GM23338 (cell line): ENCODE measurements around the gene COBL. TPM values are rescaled to one million over a fixed set of nuclear protein-coding genes. Genes with fewer than 3 reads are reported as not detected.

Source experiments
- ATAC-seq: fragments of 200-7000 bp; cut with Tn5 transposase; 3 replicates; pipeline ENCODE4 v1.9.1; 2020
- DNase-seq: peaks from one replicate; pipeline ENCODE4 v3.0.0-alpha.2; 2015; ENCODE audit warnings: low spot score
- H2AFZ ChIP-seq: fragments of 200-600 bp; sonication (generic); 2 replicates; pipeline ENCODE4 v1.8.0; 2016; ENCODE audit warnings: antibody characterized with exemption, mild to moderate bottlenecking, moderate library complexity
- H3F3A ChIP-seq: fragments of 200-600 bp; sonication (generic); replicated peaks from 2 replicates; pipeline ENCODE4 v1.8.0; 2017; ENCODE audit warnings: antibody characterized with exemption, mixed run types, low read depth
- H3K27ac ChIP-seq: fragments of 200-600 bp; sonication (generic); 2 replicates; pipeline ENCODE4 v1.6.1; 2016; ENCODE audit warnings: low read depth
- H3K27me3 ChIP-seq: fragments of 200-600 bp; sonication (generic); 2 replicates; pipeline ENCODE4 v1.8.0; 2016; ENCODE audit warnings: mild to moderate bottlenecking, mixed run types, moderate library complexity; ENCODE audit not compliant: insufficient read depth
- H3K36me3 ChIP-seq: fragments of 200-600 bp; sonication (generic); 2 replicates; pipeline ENCODE4 v1.8.0; 2016; ENCODE audit warnings: mild to moderate bottlenecking; ENCODE audit not compliant: insufficient read depth
- H3K4me1 ChIP-seq: fragments of 200-600 bp; sonication (generic); 2 replicates; pipeline ENCODE4 v1.8.0; 2016; ENCODE audit warnings: mild to moderate bottlenecking, moderate library complexity; ENCODE audit not compliant: insufficient read depth
- H3K4me2 ChIP-seq: fragments of 200-600 bp; sonication (generic); 2 replicates; pipeline ENCODE4 v1.7.1; 2017; ENCODE audit warnings: mixed run types
- H3K4me3 ChIP-seq: fragments of 200-600 bp; sonication (generic); 2 replicates; pipeline ENCODE4 v1.6.1; 2016; ENCODE audit warnings: mixed run types
- H3K79me2 ChIP-seq: fragments of 200-600 bp; sonication (generic); replicated peaks from 2 replicates; pipeline ENCODE4 v1.8.0; 2017; ENCODE audit warnings: mild to moderate bottlenecking; ENCODE audit not compliant: insufficient read depth
- H3K9me2 ChIP-seq: fragments of 200-600 bp; sonication (generic); 2 replicates; pipeline ENCODE4 v1.8.0; 2017; ENCODE audit not compliant: insufficient read depth
- H4K20me1 ChIP-seq: fragments of 200-600 bp; sonication (generic); replicated peaks from 2 replicates; pipeline ENCODE4 v1.8.0; 2017; ENCODE audit warnings: mild to moderate bottlenecking; ENCODE audit not compliant: insufficient read depth
- H3K27ac Mint-ChIP-seq: 2 replicates; pipeline ENCODE4 v1.8.0; 2020; ENCODE audit warnings: inconsistent platforms, mild to moderate bottlenecking, moderate library complexity, mixed read lengths
- H3K27me3 Mint-ChIP-seq: 3 replicates; pipeline ENCODE4 v1.8.0; 2022; ENCODE audit warnings: low read depth, mild to moderate bottlenecking, moderate library complexity, mixed read lengths, inconsistent platforms; ENCODE audit not compliant: insufficient read depth, poor library complexity
- H3K36me3 Mint-ChIP-seq: 3 replicates; pipeline ENCODE4 v1.8.0; 2021; ENCODE audit warnings: low read depth, mild to moderate bottlenecking, inconsistent platforms, moderate library complexity, mixed read lengths
- H3K4me1 Mint-ChIP-seq: 3 replicates; pipeline ENCODE4 v1.8.0; 2020; ENCODE audit warnings: mild to moderate bottlenecking, inconsistent platforms, mixed read lengths
- H3K4me3 Mint-ChIP-seq: 3 replicates; pipeline ENCODE4 v1.8.0; 2021; ENCODE audit warnings: moderate library complexity, mild to moderate bottlenecking, inconsistent platforms, mixed read lengths
- H3K9me3 Mint-ChIP-seq: 3 replicates; pipeline ENCODE4 v1.8.0; 2020; ENCODE audit warnings: moderate library complexity, mild to moderate bottlenecking, inconsistent platforms, mixed read lengths
- CREB1 ChIP-seq: fragments of 250-450 bp; sonication (Bioruptor Pico); IDR thresholded peaks from 2 replicates; pipeline ENCODE4 v1.5.0; 2020; ENCODE audit warnings: low read depth, mild to moderate bottlenecking, moderate library complexity
- CTCF ChIP-seq, 2 experiments: fragments of 200-600 bp in 1 of 2; sonication (generic) in 1 of 2; conservative IDR thresholded peaks; 2 replicates each; pipeline versions ENCODE4 v1.5.1 to v1.6.1; 2016 to 2017; ENCODE audit warnings: antibody characterized with exemption in 2 of 2, low read depth in 2 of 2, mild to moderate bottlenecking in 2 of 2, moderate library complexity in 1 of 2
- EZH2 ChIP-seq: fragments of 200-600 bp; sonication (generic); IDR thresholded peaks from one replicate; pipeline ENCODE4 v1.8.0; 2017; ENCODE audit warnings: antibody characterized with exemption, mild to moderate bottlenecking, low read depth; ENCODE audit not compliant: unreplicated experiment
- EZH2phosphoT487 ChIP-seq: fragments of 200-600 bp; sonication (generic); IDR thresholded peaks from one replicate; pipeline ENCODE4 v1.8.1; 2018; ENCODE audit warnings: antibody characterized with exemption; ENCODE audit not compliant: unreplicated experiment
- JUNB ChIP-seq: IDR thresholded peaks from one replicate; pipeline ENCODE4 v1.6.1; 2016; ENCODE audit warnings: antibody characterized with exemption; ENCODE audit not compliant: unreplicated experiment
- NANOG ChIP-seq: IDR thresholded peaks from 2 replicates; pipeline ENCODE4 v1.6.1; 2016; ENCODE audit warnings: antibody characterized with exemption, borderline replicate concordance
- POLR2AphosphoS5 ChIP-seq: IDR thresholded peaks from 2 replicates; pipeline ENCODE4 v1.6.1; 2016; ENCODE audit warnings: antibody characterized with exemption, low read depth
- REST ChIP-seq: IDR thresholded peaks from one replicate; pipeline ENCODE4 v1.6.1; 2018; ENCODE audit warnings: antibody characterized with exemption; ENCODE audit not compliant: unreplicated experiment
- STAT1 ChIP-seq: IDR thresholded peaks from one replicate; pipeline ENCODE4 v1.6.1; 2016; ENCODE audit warnings: antibody characterized with exemption; ENCODE audit not compliant: unreplicated experiment
- ZNF114 ChIP-seq: fragments of 250-450 bp; sonication (Bioruptor Pico); IDR thresholded peaks from 2 replicates; pipeline ENCODE4 v1.5.0; 2020; ENCODE audit warnings: mild to moderate bottlenecking, moderate library complexity
- ZNF331 ChIP-seq: fragments of 250-450 bp; sonication (Bioruptor Pico); IDR thresholded peaks from 2 replicates; pipeline ENCODE4 v1.5.0; 2020; ENCODE audit warnings: low read depth, mild to moderate bottlenecking, moderate library complexity
- polyA plus RNA-seq: library from polyadenylated mRNA; unstranded; fragments of >200 nt; fragmentation: Nextera tagmentation; extraction: Ambion mirVana; gene quantifications from 2 replicates; pipeline ENCODE4 v1.2.1, GENCODE V29; 2016
- total RNA-seq: library from RNA; depleted of rRNA; stranded (reverse); fragments of >200 nt; shearing (Covaris generic); gene quantifications from 2 replicates; pipeline ENCODE4 v1.2.3, GENCODE V29; 2014

Gene COBL
- total and polyA plus RNA-seq, 2 experiments from 2014 or later, result 18.3 to 51.9 TPM

GRCh38 chr7:51059504-51060142 is 257.0 kb downstream of the COBL start (continued):
- TF ChIP-seq CTCF (conservative IDR thresholded peaks at IDR 0.05; ENCODE audit: low read depth in 2 of 2) (no peak), EZH2phosphoT487 (no peak), JUNB (no peak), STAT1 (no peak), ZNF114 (CRISPR knock-in tag) (no peak)

GRCh38 chr7:51058764-51059163 is 257.8 kb downstream of the COBL start:
- no peaks in the 10 kb centered on the region for H3K36me3 Mint-ChIP-seq

More at GRCh38 chr7:51058764-51059163, 257.8 kb downstream of the COBL start:
- no peaks in the 10 kb centered on the region; the same call in 1 of the 2 replicates for H4K20me1 ChIP-seq
- H3K36me3 ChIP-seq, result no peaks in the 10 kb centered on the region
- no peak overlapping the region for H3K4me2 ChIP-seq
- Mint-ChIP-seq H3K9me3 (no peaks in the 10 kb centered on the region), H3K4me3 (no peak overlapping the region), H3K27ac (no peak overlapping the region), H3K4me1 (no peaks in the 10 kb centered on the region), H3K27me3 (peaks cover 3% of the 10 kb centered on the region)
- ATAC-seq, result no peak
- H3K4me3 ChIP-seq, result no peak overlapping the region
- H3K27me3 ChIP-seq, result no peaks in the 10 kb centered on the region
- H3K79me2 ChIP-seq, result no peaks in the 10 kb centered on the region
- H3K27ac ChIP-seq, result no peak overlapping the region
- DNase-seq, result no peak
- no peak for TF ChIP-seq STAT1
- TF ChIP-seq ZNF331 (CRISPR knock-in tag), result no peak
- TF ChIP-seq NANOG, result no peak
- no peak for TF ChIP-seq CREB1
- no peak for TF ChIP-seq POLR2AphosphoS5
- no peak for TF ChIP-seq EZH2phosphoT487
- TF ChIP-seq REST, result no peak
- TF ChIP-seq EZH2, result no peak
- H3F3A ChIP-seq, result no peaks in the 10 kb centered on the region
- H3K9me2 ChIP-seq, result no peaks in the 10 kb centered on the region
- no peak overlapping the region for H2AFZ ChIP-seq
- H3K4me1 ChIP-seq, result no peaks in the 10 kb centered on the region
